A673 (cell line): ENCODE measurements around the gene ALOXE3. TPM values are rescaled to one million over a fixed set of nuclear protein-coding genes. Genes with fewer than 3 reads are reported as not detected.
"Not testable (repeated sequence)": the region's sequence is repeated elsewhere in the genome, so short reads cannot be mapped to it uniquely, and the experiment has no call there.

Experiments used
- BruUV-seq: library from RNA; stranded (reverse); fragments of 400-500 nt; replicated peaks from 2 replicates; lab custom pipeline; 2021; lab: Mats Ljungman, UMichigan
- CTCF ChIA-PET: fragments of 300-600 bp; sonication (Branson Sonifier 250); formaldehyde crosslinking; loops from one replicate; lab custom pipeline; 2022; ENCODE audit warnings: antibody characterized with exemption; lab: Charles Lee
- POLR2A ChIA-PET: fragments of 300-600 bp; sonication (Branson Sonifier 250); formaldehyde crosslinking; loops from one replicate; lab custom pipeline; 2022; ENCODE audit warnings: antibody characterized with exemption; ENCODE audit not compliant: low non-redundant PET; lab: Charles Lee
- DNase-seq: peaks from one replicate; pipeline ENCODE4 v3.0.0-alpha.2; 2015; ENCODE audit warnings: low spot score
- H3K27ac ChIP-seq: fragments of 200-600 bp; sonication (generic); 2 replicates; pipeline ENCODE4 v1.5.1; 2016; ENCODE audit warnings: mixed run types, low read depth, mild to moderate bottlenecking, mixed read lengths, antibody characterized with exemption, low read length; ENCODE audit not compliant: poor library complexity, severe bottlenecking
- H3K27me3 ChIP-seq: fragments of 200-600 bp; sonication (generic); replicated peaks from 2 replicates; pipeline ENCODE4 v1.6.1; 2017; ENCODE audit warnings: mixed run types, low read depth, mild to moderate bottlenecking, mixed read lengths, antibody characterized with exemption, low read length; ENCODE audit not compliant: insufficient read depth, poor library complexity
- H3K36me3 ChIP-seq: fragments of 200-600 bp; sonication (generic); 2 replicates; pipeline ENCODE4 v1.6.1; 2016; ENCODE audit warnings: mixed run types, mild to moderate bottlenecking, mixed read lengths, antibody characterized with exemption, low read length; ENCODE audit not compliant: insufficient read depth, poor library complexity, severe bottlenecking
- H3K4me1 ChIP-seq: fragments of 200-600 bp; sonication (generic); 2 replicates; pipeline ENCODE4 v1.6.1; 2017; ENCODE audit warnings: mixed run types, mild to moderate bottlenecking, mixed read lengths, antibody characterized with exemption, low read length; ENCODE audit not compliant: insufficient read depth, poor library complexity, severe bottlenecking
- H3K4me3 ChIP-seq: fragments of 200-600 bp; sonication (generic); 2 replicates; pipeline ENCODE4 v1.5.1; 2016; ENCODE audit warnings: low read depth, mixed run types, mild to moderate bottlenecking, mixed read lengths, low read length; ENCODE audit not compliant: poor library complexity, severe bottlenecking
- H3K9me3 ChIP-seq: fragments of 200-600 bp; sonication (generic); 2 replicates; pipeline ENCODE4 v1.6.1; 2016; ENCODE audit warnings: mixed run types, low read depth, mild to moderate bottlenecking, mixed read lengths, antibody characterized with exemption, low read length; ENCODE audit not compliant: poor library complexity, severe bottlenecking
- EZH2 ChIP-seq: fragments of 200-600 bp; sonication (generic); IDR thresholded peaks from 2 replicates; pipeline ENCODE4 v1.6.1; 2017; ENCODE audit warnings: borderline replicate concordance, low read depth, mild to moderate bottlenecking, mixed read lengths, antibody characterized with exemption, low read length; ENCODE audit not compliant: poor library complexity, severe bottlenecking
- intact Hi-C: fragments of 100-400 bp; cut with micrococcal nuclease; formaldehyde crosslinking; loops from one replicate; pipeline ENCODE4 v1.10.0; 2022; ENCODE audit not compliant: unreplicated experiment
- total RNA-seq: library from RNA; stranded (reverse); gene quantifications from 2 replicates; pipeline ENCODE4 v1.2.3, GENCODE V29; 2021
- TF ChIP-seq, protein P1 (sequence below): fragments of 300-800, 200-600 bp; sonication (generic); conservative IDR thresholded peaks from 2 replicates; pipeline ENCODE4 v1.5.1; 2017; ENCODE audit warnings: low read depth, mild to moderate bottlenecking, antibody characterized with exemption, low read length, moderate library complexity, mixed read lengths

Gene ALOXE3
- total RNA-seq, 1 experiment from 2014 or later = not detected

DNA sequence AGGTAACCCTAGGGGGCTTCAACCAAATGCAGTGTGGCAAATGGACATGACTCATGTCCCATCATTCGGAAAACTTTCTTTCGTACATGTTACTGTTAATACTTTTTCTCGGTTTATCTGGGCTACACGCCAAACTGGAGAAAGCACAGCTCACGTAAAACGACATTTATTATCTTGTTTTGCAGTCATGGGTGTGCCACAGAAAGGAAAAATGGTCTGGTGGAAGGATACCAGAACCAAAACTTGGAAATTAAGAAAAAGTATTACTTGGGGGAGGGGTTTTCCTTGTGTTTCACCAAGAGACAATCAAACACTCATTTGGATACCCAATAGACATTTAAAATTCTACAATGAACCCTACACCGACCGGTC, 55.9 kb downstream of the ALOXE3 start:
- no TSS peak for BruUV-seq
- peak overlapping the region; percentile 27 for H3K4me3 ChIP-seq

DNA sequence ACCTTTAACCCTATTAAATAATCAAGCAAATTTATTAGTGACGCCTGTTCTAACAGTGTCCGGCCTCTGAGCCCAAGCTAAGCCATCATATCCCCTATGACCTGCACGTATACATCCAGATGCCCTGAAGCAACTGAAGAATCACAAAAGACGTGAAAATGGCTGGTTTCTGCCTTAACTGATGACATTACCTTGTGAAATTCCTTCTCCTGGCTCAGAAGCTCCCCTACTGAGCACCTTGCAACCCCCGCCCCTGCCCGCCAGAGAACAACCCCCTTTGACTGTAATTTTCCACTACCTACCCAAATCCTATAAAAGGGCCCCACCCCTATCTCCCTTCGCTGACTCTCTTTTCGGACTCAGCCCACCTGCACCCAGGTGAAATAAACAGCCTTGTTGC, 56.5 kb downstream of the ALOXE3 start:
- DNase-seq, H3K27ac ChIP-seq, BruUV-seq, H3K36me3 ChIP-seq, POLR2A ChIA-PET, H3K4me3 ChIP-seq, H3K9me3 ChIP-seq, H3K4me1 ChIP-seq: not testable (repeated sequence)
- intact Hi-C loops = loop anchor here (5.0 kb wide), 1 partner anchor 55 kb away; the partner anchor contains the start of gene ALOXE3
- H3K27me3 ChIP-seq = peaks cover 14% of the 10 kb centered on the region
- CTCF ChIA-PET = interaction anchor here (0.6 to 1.8 kb wide), 2 partner anchors 12 to 27 kb away, joined by 5 to 9 read pairs; no protein-coding TSS in a partner anchor

More for the DNA sequence above, 55.9 kb downstream of the ALOXE3 start:
- intact Hi-C loops = loop anchor here (5.0 kb wide), 1 partner anchor 55 kb away; the partner anchor contains the start of gene ALOXE3
- Histone ChIP-seq H3K4me1 (peaks cover 10% of the 10 kb centered on the region), H3K27me3 (peaks cover 14% of the 10 kb centered on the region), H3K27ac (no peak overlapping the region), H3K9me3 (no peaks in the 10 kb centered on the region), H3K36me3 (no peaks in the 10 kb centered on the region)
- POLR2A ChIA-PET = no interaction called here
- CTCF ChIA-PET = interaction anchor here (0.9 to 1.8 kb wide), 2 partner anchors 11 to 17 kb away, joined by 4 to 9 read pairs; no protein-coding TSS in a partner anchor
- no peak for DNase-seq
- TF ChIP-seq EZH2 = no peak
- TF ChIP-seq, protein P1, sequence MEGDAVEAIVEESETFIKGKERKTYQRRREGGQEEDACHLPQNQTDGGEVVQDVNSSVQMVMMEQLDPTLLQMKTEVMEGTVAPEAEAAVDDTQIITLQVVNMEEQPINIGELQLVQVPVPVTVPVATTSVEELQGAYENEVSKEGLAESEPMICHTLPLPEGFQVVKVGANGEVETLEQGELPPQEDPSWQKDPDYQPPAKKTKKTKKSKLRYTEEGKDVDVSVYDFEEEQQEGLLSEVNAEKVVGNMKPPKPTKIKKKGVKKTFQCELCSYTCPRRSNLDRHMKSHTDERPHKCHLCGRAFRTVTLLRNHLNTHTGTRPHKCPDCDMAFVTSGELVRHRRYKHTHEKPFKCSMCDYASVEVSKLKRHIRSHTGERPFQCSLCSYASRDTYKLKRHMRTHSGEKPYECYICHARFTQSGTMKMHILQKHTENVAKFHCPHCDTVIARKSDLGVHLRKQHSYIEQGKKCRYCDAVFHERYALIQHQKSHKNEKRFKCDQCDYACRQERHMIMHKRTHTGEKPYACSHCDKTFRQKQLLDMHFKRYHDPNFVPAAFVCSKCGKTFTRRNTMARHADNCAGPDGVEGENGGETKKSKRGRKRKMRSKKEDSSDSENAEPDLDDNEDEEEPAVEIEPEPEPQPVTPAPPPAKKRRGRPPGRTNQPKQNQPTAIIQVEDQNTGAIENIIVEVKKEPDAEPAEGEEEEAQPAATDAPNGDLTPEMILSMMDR = no peak

DNA sequence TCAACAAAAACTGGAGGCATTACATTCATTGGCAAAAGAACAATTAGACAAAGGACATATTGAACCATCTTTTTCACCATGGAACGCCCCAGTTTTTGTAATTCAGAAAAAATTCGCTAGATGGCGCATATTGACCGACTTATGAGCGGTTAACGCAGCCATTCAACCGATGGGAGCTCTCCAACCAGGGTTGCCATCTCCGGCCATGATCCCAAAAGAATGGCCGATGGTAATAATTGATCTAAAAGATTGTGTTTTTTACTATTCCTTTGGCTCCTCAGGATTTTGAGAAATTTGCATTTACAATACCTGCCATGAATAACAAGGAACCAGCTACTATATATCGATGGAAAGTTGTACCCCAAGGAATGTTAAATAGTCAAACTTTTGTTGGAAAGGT, 58.0 kb downstream of the ALOXE3 start:
- ChIA-PET CTCF (interaction anchor here (0.5 to 2.0 kb wide), 8 partner anchors 13 to 188 kb away, joined by 3 to 14 read pairs (median 4); partner anchors contain the start of genes ALOXE3 and CTC1), POLR2A (interaction anchor here (0.6 kb wide), 1 partner anchor 18 kb away, joined by 21 read pairs; no protein-coding TSS in a partner anchor)
- no peak for TF ChIP-seq EZH2
- TF ChIP-seq, protein P1 = peak; percentile 76
- H3K9me3 ChIP-seq = no peaks in the 10 kb centered on the region
- H3K27ac ChIP-seq = no peak overlapping the region
- BruUV-seq = no TSS peak
- peak; percentile 83 for DNase-seq
- H3K4me1 ChIP-seq = peaks cover 17% of the 10 kb centered on the region
- no peaks in the 10 kb centered on the region for H3K36me3 ChIP-seq
- intact Hi-C loops = loop anchor here (5.0 kb wide), 1 partner anchor 57 kb away; the partner anchor contains the start of gene ALOXE3
- H3K27me3 ChIP-seq = peaks cover 14% of the 10 kb centered on the region
- H3K4me3 ChIP-seq = no peak overlapping the region
